GM18519 (cell line): ENCODE results near the gene PLBD2.
"Not testable (repeated sequence)": the region's sequence is repeated elsewhere in the genome, so short reads cannot be mapped to it uniquely, and the experiment has no call there.

ENCODE experiments used
- ATAC-seq: cut with Tn5 transposase; IDR thresholded peaks from one replicate; pipeline ENCODE4 v1.9.1; 2021; ENCODE audit warnings: mild to moderate bottlenecking, moderate library complexity; ENCODE audit not compliant: unreplicated experiment, low FRiP score

The PLBD2 gene

GRCh38 chr12:113333877-113334785 is 24.3 kb upstream of the PLBD2 start:
- peak; percentile 6 for ATAC-seq

- peak; percentile 78 for ATAC-seq
Observed at GRCh38 chr12:113334786-113335539, 23.4 kb upstream of the PLBD2 start, which contains the start of gene SLC8B1. SLC8B1 (minus strand) TSS chr12:113335109; CDS start chr12:113332878, 2,231 bp downstream.

GRCh38 chr12:113339540-113339939 is 18.8 kb upstream of the PLBD2 start:
- no peak for ATAC-seq

GRCh38 chr12:113340061-113340460 is 18.3 kb upstream of the PLBD2 start:
- no peak for ATAC-seq

- ATAC-seq = no peak
Observed at GRCh38 chr12:113341535-113341934, 16.9 kb upstream of the PLBD2 start.

GRCh38 chr12:113345318-113345717 is 13.1 kb upstream of the PLBD2 start:
- ATAC-seq = no peak

- no peak for ATAC-seq
Observed at GRCh38 chr12:113346353-113346752, 12.0 kb upstream of the PLBD2 start.

- no peak for ATAC-seq
Observed at GRCh38 chr12:113347107-113347506, 11.3 kb upstream of the PLBD2 start.

GRCh38 chr12:113347892-113348291 is 10.5 kb upstream of the PLBD2 start:
- no peak for ATAC-seq

- ATAC-seq = no peak
Observed at GRCh38 chr12:113348849-113349536, 9.4 kb upstream of the PLBD2 start.

- no peak for ATAC-seq
Observed at GRCh38 chr12:113351089-113351488, 7.3 kb upstream of the PLBD2 start.

GRCh38 chr12:113354192-113354591 is 4.2 kb upstream of the PLBD2 start:
- ATAC-seq = not testable (repeated sequence)

GRCh38 chr12:113359133-113359938 is 949 bp downstream of the PLBD2 start:
- no peak for ATAC-seq

- ATAC-seq = no peak
Observed at GRCh38 chr12:113359939-113360748, 1.8 kb downstream of the PLBD2 start.

GRCh38 chr12:113361574-113362370 is 3.4 kb downstream of the PLBD2 start:
- ATAC-seq = no peak

GRCh38 chr12:113364698-113365097 is 6.3 kb downstream of the PLBD2 start:
- no peak for ATAC-seq

GRCh38 chr12:113365639-113366395 is 7.4 kb downstream of the PLBD2 start:
- no peak for ATAC-seq

GRCh38 chr12:113366827-113367226 is 8.4 kb downstream of the PLBD2 start:
- no peak for ATAC-seq
